BLaER1 (cell line): ENCODE measurements around the gene HCN2.

Source experiments
- H3K27ac ChIP-seq: shearing (Covaris generic); formaldehyde crosslinking; 2 replicates; pipeline ENCODE4 v1.8.1; 2022
- H3K27me3 ChIP-seq: shearing (Covaris generic); formaldehyde crosslinking; 2 replicates; pipeline ENCODE4 v1.8.1; 2022
- H3K36me3 ChIP-seq: shearing (Covaris generic); formaldehyde crosslinking; 2 replicates; pipeline ENCODE4 v1.8.1; 2022
- H3K4me1 ChIP-seq: shearing (Covaris generic); formaldehyde crosslinking; 2 replicates; pipeline ENCODE4 v1.8.1; 2022
- H3K4me2 ChIP-seq: shearing (Covaris generic); formaldehyde crosslinking; 2 replicates; pipeline ENCODE4 v1.8.1; 2022
- H3K4me3 ChIP-seq: shearing (Covaris generic); formaldehyde crosslinking; 2 replicates; pipeline ENCODE4 v1.8.1; 2022
- H3K9ac ChIP-seq: shearing (Covaris generic); formaldehyde crosslinking; 2 replicates; pipeline ENCODE4 v1.8.1; 2022
- H3K9me3 ChIP-seq: shearing (Covaris generic); formaldehyde crosslinking; 2 replicates; pipeline ENCODE4 v1.8.1; 2022
- H4K20me1 ChIP-seq: shearing (Covaris generic); formaldehyde crosslinking; 2 replicates; pipeline ENCODE4 v1.8.1; 2022
- Cebpa-rat ChIP-seq: shearing (Covaris generic); IDR thresholded peaks from 2 replicates; pipeline ENCODE4 v1.8.1; 2022

Gene HCN2

DNA sequence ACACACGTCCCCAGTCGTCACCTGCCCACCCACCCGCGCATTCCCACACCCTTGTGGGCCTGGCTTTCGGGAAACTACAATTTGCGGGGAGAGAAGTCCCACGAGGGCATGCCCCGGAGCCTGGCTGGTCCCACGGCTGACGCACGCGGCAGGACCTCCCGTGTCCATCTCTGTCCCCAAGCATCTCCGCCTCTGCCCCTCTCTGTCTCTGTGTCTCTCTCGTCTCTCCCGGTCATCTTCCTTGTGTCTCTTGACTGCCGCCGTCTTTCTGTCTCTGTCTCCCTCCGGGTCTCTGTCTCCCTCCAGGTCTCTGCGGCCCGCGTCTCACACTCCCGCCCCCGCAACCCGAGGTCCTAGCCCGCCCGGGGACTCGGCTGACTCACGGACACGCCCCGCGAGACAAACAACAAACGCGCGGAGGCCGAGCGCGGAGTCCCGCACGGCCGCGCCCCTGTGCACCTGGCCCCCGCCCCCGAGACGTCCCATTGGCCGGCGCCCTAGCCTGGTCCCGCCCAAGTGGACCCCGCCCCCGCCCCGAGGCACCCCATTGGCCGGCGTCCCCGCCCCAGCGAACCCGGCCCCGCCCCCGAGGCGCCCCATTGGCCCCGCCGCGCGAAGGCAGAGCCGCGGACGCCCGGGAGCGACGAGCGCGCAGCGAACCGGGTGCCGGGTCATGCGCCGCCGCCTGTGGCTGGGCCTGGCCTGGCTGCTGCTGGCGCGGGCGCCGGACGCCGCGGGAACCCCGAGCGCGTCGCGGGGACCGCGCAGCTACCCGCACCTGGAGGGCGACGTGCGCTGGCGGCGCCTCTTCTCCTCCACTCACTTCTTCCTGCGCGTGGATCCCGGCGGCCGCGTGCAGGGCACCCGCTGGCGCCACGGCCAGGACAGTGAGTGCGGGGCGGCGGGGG is 49.8 kb downstream of the HCN2 start, which contains the start of gene FGF22:
FGF22 (plus strand) TSS at position 627 of the 908 bp plus-strand sequence; CDS start at position 674, 47 bp downstream.
- no peak within 1 kb of the TSS for H3K27ac ChIP-seq
- peak within 1 kb of the TSS; percentile 55 for H3K4me3 ChIP-seq
- no peaks in the 10 kb centered on the region for H3K36me3 ChIP-seq
- H3K9me3 ChIP-seq, result no peaks in the 10 kb centered on the region
- peak within 1 kb of the TSS; percentile 90 for H3K4me2 ChIP-seq
- H3K4me1 ChIP-seq, result peaks cover 83% of the 10 kb centered on the region
- H4K20me1 ChIP-seq, result peaks cover 29% of the 10 kb centered on the region
- TF ChIP-seq Cebpa-rat, result no peak
- H3K27me3 ChIP-seq, result no peaks in the 10 kb centered on the region
- H3K9ac ChIP-seq, result no peak within 1 kb of the TSS

DNA sequence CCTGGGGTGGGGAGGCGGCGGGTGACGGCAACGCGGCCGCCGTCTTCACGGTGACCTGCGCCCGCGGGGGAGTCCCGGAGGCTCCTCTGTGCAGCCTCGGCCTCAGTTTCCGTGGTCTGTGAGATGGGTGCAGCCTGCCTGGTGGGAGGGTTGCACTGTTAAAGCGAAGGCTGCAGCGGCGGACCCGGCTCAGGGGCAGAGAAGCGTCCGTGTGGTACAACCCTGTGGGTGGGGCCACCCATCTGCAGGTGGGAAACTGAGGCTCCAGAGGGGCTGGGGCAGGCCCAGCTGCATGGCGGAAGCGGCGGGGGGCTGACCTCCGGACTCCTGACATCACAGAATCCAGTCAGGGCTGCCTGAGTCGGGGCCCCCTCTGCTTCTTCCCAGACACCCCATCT is 50.5 kb downstream of the HCN2 start:
- Histone ChIP-seq H3K27me3 (no peaks in the 10 kb centered on the region), H3K4me2 (peak overlapping the region; percentile 72), H3K9ac (no peak overlapping the region), H3K27ac (no peak overlapping the region), H3K4me3 (no peak overlapping the region; the same call in 1 of the 2 replicates), H4K20me1 (peaks cover 36% of the 10 kb centered on the region), H3K36me3 (no peaks in the 10 kb centered on the region), H3K9me3 (no peaks in the 10 kb centered on the region), H3K4me1 (peaks cover 83% of the 10 kb centered on the region)
- no peak for TF ChIP-seq Cebpa-rat

DNA sequence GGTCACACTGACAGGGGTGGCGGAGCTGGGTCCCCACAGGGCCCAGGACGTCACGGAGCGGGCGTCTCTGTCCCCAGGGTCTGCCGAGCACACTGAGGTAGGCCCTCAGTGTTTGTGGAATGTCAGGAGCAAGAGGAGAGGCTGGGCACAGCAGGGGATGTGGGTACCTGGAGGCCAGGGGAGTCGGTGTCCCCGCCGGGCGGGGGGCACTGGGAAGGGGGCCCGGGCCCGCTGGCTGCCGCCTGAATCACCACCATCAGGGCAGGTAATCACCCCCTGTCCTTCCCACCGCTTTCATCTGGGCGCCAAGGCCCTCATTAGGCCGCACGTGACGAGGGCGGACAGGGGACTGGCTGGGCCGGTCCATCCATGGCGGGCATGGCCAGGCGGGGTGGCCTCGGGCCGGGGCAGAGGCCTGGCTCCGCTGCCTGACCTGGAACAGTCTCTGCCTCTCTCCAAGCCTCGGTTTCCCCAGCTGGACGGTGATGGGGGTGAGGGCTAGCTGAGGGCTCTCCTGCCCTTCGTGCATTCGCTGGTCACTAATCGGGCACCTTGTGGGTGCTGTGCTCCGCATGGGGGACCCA is 51.0 kb downstream of the HCN2 start:
- Histone ChIP-seq H3K4me3 (no peak overlapping the region), H3K4me2 (0 out of 2 replicates have a peak overlapping the region, but pooled peaks have one; percentile 72), H3K9me3 (no peaks in the 10 kb centered on the region), H3K36me3 (peaks cover 3% of the 10 kb centered on the region), H3K27me3 (no peaks in the 10 kb centered on the region), H3K9ac (no peak overlapping the region), H4K20me1 (peaks cover 41% of the 10 kb centered on the region), H3K27ac (no peak overlapping the region), H3K4me1 (peaks cover 83% of the 10 kb centered on the region)
- TF ChIP-seq Cebpa-rat, result no peak

DNA sequence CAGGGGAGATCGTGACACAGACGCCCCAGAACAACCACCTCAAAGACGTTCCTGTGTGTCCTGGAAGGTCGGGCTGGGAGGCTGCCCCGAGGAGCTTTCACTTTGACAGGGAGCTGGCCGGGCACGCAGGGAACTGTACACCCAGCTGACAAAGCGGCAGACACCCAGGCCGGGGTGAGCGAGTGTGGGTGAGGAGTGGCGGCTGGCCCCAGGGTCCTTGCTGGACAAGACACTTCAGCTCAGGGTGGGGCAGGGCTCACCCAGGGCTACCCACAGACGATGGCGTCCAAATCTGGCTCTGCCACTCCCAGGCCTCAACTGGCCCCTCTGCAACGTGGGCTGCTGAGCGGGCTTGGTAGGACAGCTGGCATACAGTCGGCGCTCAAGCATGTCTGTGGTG is 52.0 kb downstream of the HCN2 start:
- no peak for TF ChIP-seq Cebpa-rat
- Histone ChIP-seq H3K36me3 (peaks cover 13% of the 10 kb centered on the region), H3K4me3 (no peak overlapping the region), H3K9me3 (no peaks in the 10 kb centered on the region), H4K20me1 (peaks cover 51% of the 10 kb centered on the region), H3K4me2 (peak overlapping the region; percentile 19; the same call in 1 of the 2 replicates), H3K27me3 (no peaks in the 10 kb centered on the region), H3K4me1 (peaks cover 77% of the 10 kb centered on the region), H3K27ac (no peak overlapping the region), H3K9ac (no peak overlapping the region)

DNA sequence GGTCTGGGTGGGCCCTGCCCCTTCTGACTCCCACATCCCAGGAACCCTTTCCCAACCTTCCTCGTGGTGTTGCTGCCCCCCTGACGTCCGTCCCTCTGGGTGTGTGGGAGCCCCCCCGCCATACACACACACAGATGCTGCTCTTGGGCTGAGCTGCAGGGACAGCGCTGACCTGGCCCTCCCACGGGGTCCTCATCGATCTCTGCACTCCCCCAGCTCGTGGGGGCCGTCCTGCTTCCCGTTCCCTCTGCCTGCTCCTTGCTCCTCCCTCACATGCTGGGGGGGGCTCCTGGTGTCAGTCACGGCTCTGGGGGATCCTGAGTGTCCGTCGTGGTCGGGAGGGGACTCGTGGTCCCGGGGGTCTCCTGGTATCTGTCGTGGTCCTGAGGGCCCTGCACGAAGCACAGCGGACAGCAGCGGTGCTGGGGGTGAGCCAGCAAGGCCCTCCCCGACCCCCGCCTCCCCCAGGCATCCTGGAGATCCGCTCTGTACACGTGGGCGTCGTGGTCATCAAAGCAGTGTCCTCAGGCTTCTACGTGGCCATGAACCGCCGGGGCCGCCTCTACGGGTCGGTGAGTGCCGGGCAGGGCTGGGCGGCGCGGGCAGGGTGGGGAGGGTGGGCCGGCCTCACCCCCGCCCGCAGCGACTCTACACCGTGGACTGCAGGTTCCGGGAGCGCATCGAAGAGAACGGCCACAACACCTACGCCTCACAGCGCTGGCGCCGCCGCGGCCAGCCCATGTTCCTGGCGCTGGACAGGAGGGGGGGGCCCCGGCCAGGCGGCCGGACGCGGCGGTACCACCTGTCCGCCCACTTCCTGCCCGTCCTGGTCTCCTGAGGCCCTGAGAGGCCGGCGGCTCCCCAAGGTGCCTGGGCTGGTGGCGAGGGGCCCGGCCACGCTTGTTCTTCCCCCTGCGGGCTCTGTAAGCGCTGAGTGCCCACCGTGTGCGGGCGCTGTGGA is 53.4 kb downstream of the HCN2 start:
- Histone ChIP-seq H3K36me3 (peaks cover 26% of the 10 kb centered on the region), H3K4me1 (peaks cover 63% of the 10 kb centered on the region), H3K4me2 (peak overlapping the region; percentile 92), H4K20me1 (peaks cover 65% of the 10 kb centered on the region), H3K27ac (peak overlapping the region; percentile 26; the same call in 1 of the 2 replicates), H3K4me3 (no peak overlapping the region), H3K9ac (no peak overlapping the region), H3K9me3 (no peaks in the 10 kb centered on the region), H3K27me3 (no peaks in the 10 kb centered on the region)
- TF ChIP-seq Cebpa-rat, result no peak

DNA sequence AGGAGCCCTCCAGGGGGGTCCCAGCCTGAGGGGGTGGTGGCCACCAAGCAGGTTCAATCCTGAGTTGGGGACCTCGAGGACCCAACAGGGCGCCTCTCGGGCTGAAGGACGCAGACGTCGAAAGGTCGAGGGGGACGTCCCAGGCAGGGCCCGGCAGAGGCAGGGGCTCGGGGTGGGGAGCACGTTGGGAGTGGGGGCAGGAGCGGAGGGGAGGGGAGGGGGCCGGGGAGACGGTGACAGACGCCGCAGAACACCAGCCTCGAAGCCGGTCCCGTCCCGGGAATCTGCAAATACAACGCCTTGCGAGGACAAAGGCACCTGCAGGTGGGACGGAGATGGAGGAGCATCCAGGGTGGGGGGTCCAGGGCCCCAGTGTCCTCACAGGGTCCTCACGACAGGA is 54.1 kb downstream of the HCN2 start:
- Histone ChIP-seq H3K4me1 (peaks cover 56% of the 10 kb centered on the region), H3K27me3 (no peaks in the 10 kb centered on the region), H3K27ac (peak overlapping the region; percentile 58), H3K9me3 (no peaks in the 10 kb centered on the region), H3K9ac (peak overlapping the region; percentile 64), H4K20me1 (peaks cover 65% of the 10 kb centered on the region), H3K4me2 (peak overlapping the region; percentile 92), H3K36me3 (peaks cover 33% of the 10 kb centered on the region), H3K4me3 (peak overlapping the region; percentile 39)
- TF ChIP-seq Cebpa-rat, result no peak

DNA sequence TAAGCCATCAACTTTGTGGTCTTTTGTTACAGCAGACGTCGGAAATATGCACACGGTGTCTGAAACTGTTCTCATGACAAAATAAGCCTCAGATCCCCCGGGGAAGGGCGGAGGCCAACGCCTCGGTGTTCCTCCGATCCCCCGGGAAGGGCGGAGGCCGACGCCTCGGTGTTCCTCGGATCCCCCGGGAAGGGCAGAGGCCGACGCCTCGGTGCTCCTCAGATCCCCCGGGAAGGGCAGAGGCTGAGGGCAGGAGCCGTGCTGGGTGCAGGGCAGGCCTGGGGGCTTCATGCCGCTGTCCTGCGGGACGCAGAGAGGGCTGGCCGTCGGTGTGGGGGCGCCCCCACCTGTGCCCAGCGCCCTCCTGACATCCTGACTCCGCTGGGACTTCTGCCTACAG is 54.7 kb downstream of the HCN2 start:
- peaks cover 40% of the 10 kb centered on the region for H3K36me3 ChIP-seq
- H3K27ac ChIP-seq, result peak overlapping the region; percentile 58

DNA sequence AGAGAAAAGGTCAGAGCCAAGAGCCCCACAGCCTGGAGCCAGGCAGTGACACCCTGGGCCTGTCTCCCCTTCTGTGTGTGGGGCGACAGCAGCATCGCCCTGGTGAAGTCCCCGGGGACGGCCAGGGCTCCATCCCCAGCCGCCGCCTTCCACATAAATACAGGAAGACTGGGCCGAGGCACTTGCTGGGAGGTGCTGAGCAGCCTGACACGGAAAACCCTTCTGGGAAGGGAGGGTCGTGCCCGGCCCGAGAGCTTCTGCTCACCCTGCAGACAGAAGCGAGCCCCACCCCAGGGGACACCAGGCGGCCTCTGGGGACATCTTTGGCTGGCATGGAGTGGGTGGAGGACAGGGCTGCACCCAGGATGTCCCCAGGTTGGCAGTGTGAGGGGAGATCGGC is 55.1 kb downstream of the HCN2 start:
- peaks cover 44% of the 10 kb centered on the region for H3K36me3 ChIP-seq
- peak overlapping the region; percentile 64 for H3K9ac ChIP-seq
- TF ChIP-seq Cebpa-rat, result no peak
- peak overlapping the region; percentile 39 for H3K4me3 ChIP-seq
- H3K4me1 ChIP-seq, result peaks cover 49% of the 10 kb centered on the region
- H3K4me2 ChIP-seq, result peak overlapping the region; percentile 92
- peak overlapping the region; percentile 58 for H3K27ac ChIP-seq
- H4K20me1 ChIP-seq, result peaks cover 69% of the 10 kb centered on the region
- H3K9me3 ChIP-seq, result no peaks in the 10 kb centered on the region
- no peaks in the 10 kb centered on the region for H3K27me3 ChIP-seq

More for the DNA sequence above, 54.7 kb downstream of the HCN2 start:
- H3K9ac ChIP-seq, result peak overlapping the region; percentile 64
- H3K4me3 ChIP-seq, result peak overlapping the region; percentile 39
- H3K9me3 ChIP-seq, result no peaks in the 10 kb centered on the region
- peaks cover 50% of the 10 kb centered on the region for H3K4me1 ChIP-seq
- H4K20me1 ChIP-seq, result peaks cover 65% of the 10 kb centered on the region
- TF ChIP-seq Cebpa-rat, result no peak
- no peaks in the 10 kb centered on the region for H3K27me3 ChIP-seq
- peak overlapping the region; percentile 92 for H3K4me2 ChIP-seq
